Measurements from ENCODE around the gene DMRT2.

The DMRT2 gene

DNA sequence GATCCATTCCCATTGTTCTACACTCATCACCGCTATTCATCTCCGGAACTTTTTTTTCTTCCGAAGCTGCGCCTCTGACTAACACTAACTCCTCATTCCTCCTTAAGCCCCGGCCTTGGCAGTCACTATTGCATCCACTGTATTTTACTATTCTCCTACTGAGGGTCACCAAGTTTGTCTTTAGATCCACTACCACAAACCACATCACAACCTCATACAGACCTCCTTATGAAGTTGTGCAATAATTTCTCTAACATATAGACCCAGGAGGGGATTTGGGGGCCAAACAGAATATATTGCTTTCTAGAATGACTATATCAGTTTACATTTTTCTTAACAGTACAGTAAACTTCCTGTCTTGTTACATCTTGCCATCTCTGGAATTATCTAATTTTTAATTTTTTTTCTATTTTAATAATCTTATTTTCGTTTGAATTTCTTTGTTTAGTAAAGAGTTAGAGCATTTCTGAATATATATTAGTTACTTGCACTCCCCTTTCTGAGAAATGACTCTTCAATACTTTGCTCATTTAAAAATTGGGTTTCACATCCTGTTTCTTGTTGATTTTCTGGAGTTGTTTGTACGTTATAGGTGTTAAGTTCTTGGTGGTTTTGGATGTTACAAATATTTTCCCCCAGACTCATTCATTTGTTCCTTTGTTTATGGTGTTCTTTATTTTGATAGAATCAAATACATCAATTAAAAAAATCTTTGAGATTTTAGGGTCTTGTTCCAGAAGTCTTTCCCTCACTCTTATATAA, 37.1 kb downstream of the DMRT2 start:
- Histone ChIP-seq H3K4me2 (ENCODE audit: low read length) (no peak overlapping the region), H3K27me3 (ENCODE audit: control insufficient read depth, insufficient read depth, low read length) (no peaks in the 10 kb centered on the region), H3K9ac (no peak overlapping the region), H3K4me1 (no peaks in the 10 kb centered on the region), H3K9me3 (ENCODE audit: control insufficient read depth, low read length) (no peaks in the 10 kb centered on the region), H2AFZ (no peak overlapping the region), H3K4me3 (ENCODE audit: low read depth, low read length) (no peak overlapping the region), H3K79me2 (no peaks in the 10 kb centered on the region), H3K36me3 (ENCODE audit: control insufficient read depth, insufficient read depth, low read length) (no peaks in the 10 kb centered on the region), H3K27ac (no peak overlapping the region)
- TF ChIP-seq, protein P1, sequence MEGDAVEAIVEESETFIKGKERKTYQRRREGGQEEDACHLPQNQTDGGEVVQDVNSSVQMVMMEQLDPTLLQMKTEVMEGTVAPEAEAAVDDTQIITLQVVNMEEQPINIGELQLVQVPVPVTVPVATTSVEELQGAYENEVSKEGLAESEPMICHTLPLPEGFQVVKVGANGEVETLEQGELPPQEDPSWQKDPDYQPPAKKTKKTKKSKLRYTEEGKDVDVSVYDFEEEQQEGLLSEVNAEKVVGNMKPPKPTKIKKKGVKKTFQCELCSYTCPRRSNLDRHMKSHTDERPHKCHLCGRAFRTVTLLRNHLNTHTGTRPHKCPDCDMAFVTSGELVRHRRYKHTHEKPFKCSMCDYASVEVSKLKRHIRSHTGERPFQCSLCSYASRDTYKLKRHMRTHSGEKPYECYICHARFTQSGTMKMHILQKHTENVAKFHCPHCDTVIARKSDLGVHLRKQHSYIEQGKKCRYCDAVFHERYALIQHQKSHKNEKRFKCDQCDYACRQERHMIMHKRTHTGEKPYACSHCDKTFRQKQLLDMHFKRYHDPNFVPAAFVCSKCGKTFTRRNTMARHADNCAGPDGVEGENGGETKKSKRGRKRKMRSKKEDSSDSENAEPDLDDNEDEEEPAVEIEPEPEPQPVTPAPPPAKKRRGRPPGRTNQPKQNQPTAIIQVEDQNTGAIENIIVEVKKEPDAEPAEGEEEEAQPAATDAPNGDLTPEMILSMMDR (IDR thresholded peaks at IDR 0.05), result no peak

DNA sequence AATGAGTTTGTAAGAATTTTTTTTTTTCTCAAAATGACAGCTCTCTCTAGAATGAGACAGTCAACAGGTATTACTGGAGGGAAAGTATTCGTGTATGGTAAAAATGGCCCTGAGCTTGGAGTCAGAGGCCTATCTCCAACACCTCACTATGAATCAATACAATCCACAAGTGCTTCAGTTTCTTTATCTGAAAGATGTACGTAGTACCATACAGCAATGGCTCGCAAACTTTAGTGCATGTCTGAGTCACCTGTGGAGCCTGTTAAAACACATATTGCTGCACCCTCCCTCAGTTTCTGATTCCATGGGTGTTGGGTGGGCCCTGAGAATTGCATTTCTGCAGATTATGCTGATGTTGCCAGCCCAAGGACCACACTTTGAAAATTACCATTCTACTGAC, 44.6 kb downstream of the DMRT2 start:
- Histone ChIP-seq H3K9me3 (ENCODE audit: control insufficient read depth, low read length) (no peaks in the 10 kb centered on the region), H3K4me2 (ENCODE audit: low read length) (no peak overlapping the region), H3K27me3 (ENCODE audit: control insufficient read depth, insufficient read depth, low read length) (no peaks in the 10 kb centered on the region), H3K9ac (no peak overlapping the region), H3K4me1 (no peaks in the 10 kb centered on the region), H3K27ac (no peak overlapping the region), H3K4me3 (ENCODE audit: low read depth, low read length) (no peak overlapping the region), H3K79me2 (no peaks in the 10 kb centered on the region), H2AFZ (no peak overlapping the region), H3K36me3 (ENCODE audit: control insufficient read depth, insufficient read depth, low read length) (no peaks in the 10 kb centered on the region)
- TF ChIP-seq, protein P1 (IDR thresholded peaks at IDR 0.05), result no peak

DNA sequence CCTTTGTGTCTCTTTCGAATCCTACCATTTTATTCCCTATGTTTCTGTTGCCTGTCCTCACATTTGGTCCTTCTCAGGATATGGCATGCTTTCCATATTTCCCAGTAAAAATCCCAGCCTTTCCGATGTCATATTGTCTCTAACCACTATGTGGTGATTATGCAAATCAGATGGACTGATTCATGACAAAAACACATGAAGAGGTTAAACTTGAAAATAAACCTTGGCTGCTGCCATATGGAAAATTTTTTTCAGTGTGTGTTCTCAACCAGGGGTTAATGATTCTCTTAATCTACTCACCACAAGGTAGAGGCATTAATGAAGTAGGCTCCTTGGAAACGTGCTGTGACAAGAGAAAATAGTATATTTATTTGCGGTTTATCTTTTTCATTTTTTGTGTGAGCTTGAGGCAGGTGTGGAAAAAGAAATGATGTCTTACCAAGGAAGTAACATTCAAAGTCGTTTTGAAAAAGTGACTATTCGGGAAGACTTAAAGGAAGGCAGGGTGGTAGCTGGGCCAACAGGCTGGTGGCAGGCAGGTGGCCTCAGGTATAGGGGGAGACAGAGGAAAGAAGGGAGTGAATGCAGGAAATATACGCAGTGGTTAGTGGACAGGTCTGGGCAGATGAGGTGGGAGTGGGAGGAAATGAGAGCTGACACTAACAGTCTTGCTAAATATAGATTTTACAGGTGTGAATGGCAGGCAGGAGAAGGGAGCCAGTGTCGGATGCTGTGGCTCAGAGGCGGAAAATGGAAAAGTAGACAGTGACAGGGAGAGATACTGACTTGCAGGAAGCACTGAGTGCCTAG, 46.2 kb downstream of the DMRT2 start:
- Histone ChIP-seq H3K4me3 (ENCODE audit: low read depth, low read length) (no peak overlapping the region), H3K79me2 (no peaks in the 10 kb centered on the region), H3K36me3 (ENCODE audit: control insufficient read depth, insufficient read depth, low read length) (no peaks in the 10 kb centered on the region), H3K4me1 (no peaks in the 10 kb centered on the region), H3K4me2 (ENCODE audit: low read length) (no peak overlapping the region), H3K27me3 (ENCODE audit: control insufficient read depth, insufficient read depth, low read length) (no peaks in the 10 kb centered on the region), H3K9ac (no peak overlapping the region), H3K27ac (no peak overlapping the region), H3K9me3 (ENCODE audit: control insufficient read depth, low read length) (no peaks in the 10 kb centered on the region), H2AFZ (no peak overlapping the region)
- TF ChIP-seq, protein P1 (IDR thresholded peaks at IDR 0.05), result no peak

DNA sequence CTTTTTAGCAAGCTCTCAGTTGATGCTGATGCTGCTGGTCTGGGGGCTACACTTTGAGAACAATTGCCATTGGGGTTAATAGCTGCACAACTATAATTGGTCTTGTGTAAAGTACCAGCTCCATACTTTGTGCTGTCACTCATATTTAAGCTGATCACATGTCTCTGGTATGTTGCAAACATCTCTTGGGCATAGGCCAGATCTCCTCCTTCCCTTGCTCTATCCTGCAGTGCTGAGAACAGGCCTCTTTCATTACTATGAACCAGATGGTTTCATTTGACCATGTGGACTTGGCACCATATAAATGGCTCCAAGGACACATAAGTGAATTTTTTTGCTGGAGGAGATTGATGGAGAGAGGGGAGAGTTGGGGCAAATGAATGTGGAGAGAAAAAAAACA, 48.4 kb downstream of the DMRT2 start:
- Histone ChIP-seq H3K79me2 (no peaks in the 10 kb centered on the region), H3K4me2 (ENCODE audit: low read length) (no peak overlapping the region), H3K4me1 (no peaks in the 10 kb centered on the region), H3K27me3 (ENCODE audit: control insufficient read depth, insufficient read depth, low read length) (no peaks in the 10 kb centered on the region), H3K9me3 (ENCODE audit: control insufficient read depth, low read length) (no peaks in the 10 kb centered on the region), H3K27ac (no peak overlapping the region), H3K9ac (no peak overlapping the region), H2AFZ (no peak overlapping the region), H3K4me3 (ENCODE audit: low read depth, low read length) (no peak overlapping the region), H3K36me3 (ENCODE audit: control insufficient read depth, insufficient read depth, low read length) (no peaks in the 10 kb centered on the region)
- TF ChIP-seq, protein P1 (IDR thresholded peaks at IDR 0.05), result no peak

All from parathyroid adenoma (tissue), 2 donors.